ENCODE data around the gene SBF2.

DNA sequence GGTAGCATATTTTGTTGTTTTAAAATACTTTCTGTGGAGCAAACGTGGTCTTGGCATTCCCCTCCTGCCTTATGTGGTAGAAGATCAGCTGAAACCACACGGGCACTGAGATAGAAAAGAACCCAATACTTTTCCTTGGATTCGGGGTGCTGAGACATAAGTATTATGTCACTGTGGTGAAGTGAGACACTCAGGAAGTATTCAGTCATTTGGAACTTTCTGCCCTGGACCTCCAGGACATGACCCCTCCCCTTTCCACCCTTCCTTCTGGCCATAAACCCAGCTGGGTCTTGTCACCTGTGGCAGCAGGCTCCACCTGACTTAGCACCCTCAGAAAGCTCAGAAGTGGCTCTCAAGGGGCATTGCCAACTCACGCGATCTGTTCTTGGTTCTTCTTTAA lies 506.8 kb downstream of the SBF2 start:
- TF ChIP-seq, protein P1, sequence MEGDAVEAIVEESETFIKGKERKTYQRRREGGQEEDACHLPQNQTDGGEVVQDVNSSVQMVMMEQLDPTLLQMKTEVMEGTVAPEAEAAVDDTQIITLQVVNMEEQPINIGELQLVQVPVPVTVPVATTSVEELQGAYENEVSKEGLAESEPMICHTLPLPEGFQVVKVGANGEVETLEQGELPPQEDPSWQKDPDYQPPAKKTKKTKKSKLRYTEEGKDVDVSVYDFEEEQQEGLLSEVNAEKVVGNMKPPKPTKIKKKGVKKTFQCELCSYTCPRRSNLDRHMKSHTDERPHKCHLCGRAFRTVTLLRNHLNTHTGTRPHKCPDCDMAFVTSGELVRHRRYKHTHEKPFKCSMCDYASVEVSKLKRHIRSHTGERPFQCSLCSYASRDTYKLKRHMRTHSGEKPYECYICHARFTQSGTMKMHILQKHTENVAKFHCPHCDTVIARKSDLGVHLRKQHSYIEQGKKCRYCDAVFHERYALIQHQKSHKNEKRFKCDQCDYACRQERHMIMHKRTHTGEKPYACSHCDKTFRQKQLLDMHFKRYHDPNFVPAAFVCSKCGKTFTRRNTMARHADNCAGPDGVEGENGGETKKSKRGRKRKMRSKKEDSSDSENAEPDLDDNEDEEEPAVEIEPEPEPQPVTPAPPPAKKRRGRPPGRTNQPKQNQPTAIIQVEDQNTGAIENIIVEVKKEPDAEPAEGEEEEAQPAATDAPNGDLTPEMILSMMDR (IDR thresholded peaks at IDR 0.05; ENCODE audit: low read length): no peak
- no peak for TF ChIP-seq EZH2 (IDR thresholded peaks at IDR 0.05; ENCODE audit: borderline replicate concordance, low read length)

All from OCI-LY1 (cell line).